Gastrocnemius medialis (tissue), 4 donors: ENCODE data around the gene HSD17B4.
"Not testable (repeated sequence)": the region's sequence is repeated elsewhere in the genome, so short reads cannot be mapped to it uniquely, and the experiment has no call there.

Experiments used
- CTCF ChIP-seq, 5 experiments: fragments of 450-650 bp in 3 of 5; fragments of 200-600 bp in 2 of 5; sonication (generic) in 2 of 5; IDR thresholded peaks in 4 of 5; conservative IDR thresholded peaks in 1 of 5; 1 replicate in 4 of 5; 2 replicates in 1 of 5; pipeline ENCODE4 v1.5.1; 2016 to 2019; ENCODE audit warnings: antibody characterized with exemption in 5 of 5, mild to moderate bottlenecking in 3 of 5, moderate library complexity in 3 of 5
- POLR2A ChIP-seq, 2 donors: fragments of 450-650 bp; IDR thresholded peaks; one replicate each; pipeline ENCODE4 v1.6.1; 2017; ENCODE audit warnings: antibody characterized with exemption in 2 of 2, mild to moderate bottlenecking in 2 of 2, moderate library complexity in 2 of 2

GRCh38 chr5:119437785-119438586, 14.3 kb upstream of the HSD17B4 start:
- TF ChIP-seq CTCF (IDR thresholded peaks at IDR 0.05 in 4 of 5, conservative IDR thresholded peaks at IDR 0.05 in 1 of 5); POLR2A (IDR thresholded peaks at IDR 0.05): not testable (repeated sequence)
